COR-L47 (cell line): ENCODE data around the gene KCNQ1.

Experiments
- DNase-seq: peaks from one replicate; lab custom pipeline; 2025; lab: John Stamatoyannopoulos, UW

KCNQ1 gene

GRCh38 chr11:2411446-2412305 is 33.1 kb upstream of the KCNQ1 start:
- no peak for DNase-seq

- no peak for DNase-seq
Observed at GRCh38 chr11:2412323-2412722, 32.5 kb upstream of the KCNQ1 start.

GRCh38 chr11:2413742-2414579 is 30.8 kb upstream of the KCNQ1 start:
- DNase-seq = peak; percentile 60

GRCh38 chr11:2414616-2415015 is 30.2 kb upstream of the KCNQ1 start:
- no peak for DNase-seq

- no peak for DNase-seq
Observed at GRCh38 chr11:2415171-2415570, 29.6 kb upstream of the KCNQ1 start.

- DNase-seq = no peak
Observed at GRCh38 chr11:2415601-2416380, 29.0 kb upstream of the KCNQ1 start.

GRCh38 chr11:2416765-2417164 is 28.0 kb upstream of the KCNQ1 start:
- DNase-seq = no peak

- DNase-seq = no peak
Observed at GRCh38 chr11:2417856-2418692, 26.7 kb upstream of the KCNQ1 start.

GRCh38 chr11:2418693-2419360 is 26.0 kb upstream of the KCNQ1 start:
- no peak for DNase-seq

GRCh38 chr11:2419638-2420501 is 24.9 kb upstream of the KCNQ1 start:
- DNase-seq = peak; percentile 66

- peak; percentile 66 for DNase-seq
Observed at GRCh38 chr11:2420502-2421225, 24.1 kb upstream of the KCNQ1 start.

GRCh38 chr11:2421226-2421994 is 23.4 kb upstream of the KCNQ1 start:
- no peak for DNase-seq

GRCh38 chr11:2421996-2422395 is 22.8 kb upstream of the KCNQ1 start:
- no peak for DNase-seq

GRCh38 chr11:2422461-2423156 is 22.2 kb upstream of the KCNQ1 start:
- DNase-seq = no peak

GRCh38 chr11:2423157-2424025 is 21.4 kb upstream of the KCNQ1 start:
- DNase-seq = no peak

- DNase-seq = no peak
Observed at GRCh38 chr11:2424811-2425495, 19.9 kb upstream of the KCNQ1 start.
